Activated naive CD4-positive, alpha-beta T cell (primary cell): ENCODE results near the gene SMURF2.
"Not testable (repeated sequence)": the region's sequence is repeated elsewhere in the genome, so short reads cannot be mapped to it uniquely, and the experiment has no call there.

ENCODE experiments used
- DNase-seq, 4 experiments: peaks; one replicate each; lab custom pipeline; 2025; lab: John Stamatoyannopoulos, UW

SMURF2 gene

DNA sequence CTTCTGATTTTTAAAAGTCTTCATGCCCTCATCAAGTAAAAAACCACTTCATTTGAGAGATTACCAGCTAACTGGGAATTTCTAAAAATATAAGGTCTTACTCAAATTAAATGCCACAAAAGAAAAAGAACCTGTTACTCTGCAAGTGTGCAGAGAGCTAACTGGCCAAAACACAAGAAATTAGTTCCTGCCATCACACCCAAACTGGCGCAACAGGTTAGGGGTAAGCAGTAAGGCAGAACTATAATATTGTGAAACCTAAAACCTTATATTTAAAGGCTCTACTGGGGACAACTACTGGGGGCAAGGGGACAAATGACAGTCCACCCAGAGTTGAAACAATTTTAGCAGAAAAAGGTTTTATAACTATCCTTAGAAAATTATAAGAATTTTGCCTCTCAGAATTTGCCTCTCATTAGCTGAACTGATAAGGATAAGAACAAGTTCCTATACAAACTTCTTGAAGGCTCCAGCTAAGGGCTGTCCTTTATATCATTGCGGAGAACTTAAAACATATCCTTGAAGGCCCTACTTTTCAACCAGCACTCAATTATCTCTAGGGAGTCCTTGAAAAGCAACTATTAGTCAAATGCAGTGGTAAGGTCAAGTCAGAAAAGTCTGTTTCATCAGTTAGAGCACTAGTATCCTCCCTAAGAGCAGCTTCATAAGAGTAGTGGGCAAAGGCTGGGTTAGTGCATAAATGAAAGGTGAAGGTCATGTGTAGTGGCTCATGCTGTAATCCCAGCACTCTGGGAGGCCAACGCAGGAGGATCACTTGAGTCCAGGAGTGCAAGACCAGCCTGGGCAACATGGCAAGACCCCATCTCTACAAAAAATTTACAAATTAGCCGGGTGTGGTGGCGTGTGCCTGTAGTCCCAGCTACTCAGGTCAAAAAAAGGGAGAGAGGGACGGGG lies 31.5 kb downstream of the SMURF2 start:
- DNase-seq: no peak

DNA sequence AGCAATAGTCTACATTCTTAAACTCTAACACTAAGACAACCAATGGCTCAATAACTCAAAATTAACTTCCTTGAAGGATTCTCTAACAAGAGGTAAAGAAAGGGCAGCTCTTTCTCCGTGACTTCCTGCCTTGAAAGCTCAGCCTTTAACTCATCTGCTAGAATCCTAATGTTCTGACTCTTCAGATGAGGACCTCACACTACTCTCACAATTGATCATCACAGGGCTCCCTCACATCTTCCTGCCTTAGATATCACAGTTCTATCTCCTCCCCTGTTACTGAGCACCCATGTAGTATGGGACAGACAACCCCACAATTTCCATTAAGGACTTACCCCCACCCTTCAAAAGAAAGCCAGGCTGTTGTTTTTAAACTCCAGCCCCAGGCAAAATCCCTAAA lies 33.5 kb downstream of the SMURF2 start:
- no peak for DNase-seq

GRCh38 chr17:64627797-64628196 lies 34.3 kb downstream of the SMURF2 start:
- DNase-seq: no peak

GRCh38 chr17:64626827-64627226 lies 35.3 kb downstream of the SMURF2 start:
- DNase-seq: no peak

DNA sequence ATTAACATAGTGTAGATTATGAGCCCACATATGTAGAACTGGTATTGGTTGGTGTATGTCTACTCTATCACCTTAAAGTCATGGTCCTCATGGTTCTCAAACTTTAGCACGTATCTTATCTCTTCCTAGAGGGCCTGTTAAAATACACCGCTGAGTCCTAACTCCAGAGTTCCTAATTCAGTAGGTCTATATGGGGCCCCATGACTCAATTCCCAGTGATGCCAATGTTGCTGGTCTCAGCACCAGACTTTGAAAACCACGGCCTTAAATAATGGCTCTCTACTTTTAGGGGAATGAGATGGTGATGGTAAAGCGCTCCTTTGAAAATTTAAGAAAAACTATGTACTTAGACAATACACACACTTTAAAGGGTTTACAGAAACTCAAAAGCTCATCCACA lies 36.6 kb downstream of the SMURF2 start:
- no peak for DNase-seq

DNA sequence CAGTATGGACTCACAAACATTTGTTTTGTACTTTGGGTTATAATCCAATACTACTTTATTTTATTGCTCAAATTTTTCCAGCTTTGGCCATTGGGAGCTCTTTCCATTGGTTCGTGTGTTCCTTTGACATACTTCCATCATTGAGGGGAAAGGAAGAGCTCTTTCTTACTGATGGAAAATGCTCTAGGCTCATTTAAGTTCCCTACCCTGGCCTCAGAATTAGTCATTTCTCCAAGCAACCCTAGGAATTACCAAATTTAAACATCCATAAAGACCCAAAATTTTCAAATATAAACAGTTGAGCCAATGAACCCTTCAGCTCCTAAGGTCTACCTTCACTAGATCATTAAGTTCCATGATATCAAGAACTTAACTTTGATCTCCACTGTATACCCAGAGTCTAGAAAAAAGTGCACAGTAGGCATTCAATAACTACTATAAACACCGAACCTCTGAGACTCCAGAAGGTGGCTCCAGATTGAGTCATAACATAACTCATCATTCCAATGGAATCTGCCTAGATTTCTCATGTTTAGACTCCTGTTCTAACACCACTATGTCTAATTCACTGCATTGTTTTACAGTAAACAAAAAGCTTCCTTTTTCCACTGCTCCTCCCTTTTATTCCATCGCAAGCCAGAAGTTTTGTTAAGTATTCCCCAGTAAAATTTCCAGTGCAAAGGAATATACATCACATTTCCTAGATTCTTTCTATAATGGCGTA lies 39.0 kb downstream of the SMURF2 start:
- no peak for DNase-seq

GRCh38 chr17:64621772-64622171 lies 40.3 kb downstream of the SMURF2 start:
- DNase-seq: no peak

DNA sequence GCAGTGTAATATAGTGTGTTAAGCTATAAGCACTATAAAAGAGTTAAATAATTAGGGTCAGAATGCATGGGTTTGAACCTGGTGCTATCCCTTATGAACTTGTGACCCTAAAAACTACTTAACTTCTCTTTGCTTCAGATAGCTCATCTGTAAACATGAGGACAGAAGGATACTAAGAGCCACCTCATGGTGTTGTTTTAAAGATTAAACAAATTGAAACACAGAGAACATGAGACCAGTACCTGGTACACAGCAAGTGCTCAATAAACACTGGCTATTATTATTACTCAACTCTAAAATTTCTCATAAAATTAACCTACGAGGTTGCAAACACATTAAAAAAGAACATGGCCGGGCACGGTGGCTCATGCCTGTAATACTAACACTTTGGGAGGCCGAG lies 43.3 kb downstream of the SMURF2 start:
- no peak for DNase-seq

DNA sequence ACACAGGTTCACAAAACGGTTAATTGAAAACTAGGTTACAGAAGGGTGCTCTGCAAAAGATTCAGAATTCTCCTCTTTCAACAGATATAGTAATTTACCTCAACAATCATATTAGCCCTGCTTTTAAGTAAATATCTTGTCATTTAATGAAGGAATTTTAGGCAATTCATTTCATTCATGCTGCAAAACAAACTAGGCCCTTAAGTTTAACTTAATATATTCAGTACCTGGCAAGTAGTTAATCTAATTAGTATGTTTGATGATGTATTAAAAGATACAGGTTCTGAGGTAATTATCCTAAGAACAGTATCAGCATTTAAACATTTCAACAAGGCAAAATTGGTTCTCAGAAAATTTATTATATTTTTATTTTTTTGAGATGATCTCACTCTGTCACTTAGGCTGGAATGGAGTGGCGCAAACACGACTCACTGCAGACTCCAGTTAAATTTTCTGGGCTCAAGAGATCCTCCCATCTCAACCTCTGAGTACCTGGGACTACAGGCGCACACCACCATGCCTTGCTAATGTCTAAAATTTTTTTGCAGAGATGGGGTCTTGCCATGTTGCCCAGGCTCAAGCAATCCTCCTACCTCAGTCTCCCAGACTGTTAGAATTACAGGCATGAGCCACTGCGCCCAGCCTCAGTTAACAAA lies 44.9 kb downstream of the SMURF2 start:
- no peak for DNase-seq

- DNase-seq: no peak
Measured at GRCh38 chr17:64615028-64615677, 47.0 kb downstream of the SMURF2 start.

GRCh38 chr17:64614266-64615027 lies 47.7 kb downstream of the SMURF2 start:
- no peak for DNase-seq

GRCh38 chr17:64611369-64611768 lies 50.7 kb downstream of the SMURF2 start:
- no peak for DNase-seq

- not testable (repeated sequence) for DNase-seq
Measured at GRCh38 chr17:64610244-64610643, 51.9 kb downstream of the SMURF2 start.

DNA sequence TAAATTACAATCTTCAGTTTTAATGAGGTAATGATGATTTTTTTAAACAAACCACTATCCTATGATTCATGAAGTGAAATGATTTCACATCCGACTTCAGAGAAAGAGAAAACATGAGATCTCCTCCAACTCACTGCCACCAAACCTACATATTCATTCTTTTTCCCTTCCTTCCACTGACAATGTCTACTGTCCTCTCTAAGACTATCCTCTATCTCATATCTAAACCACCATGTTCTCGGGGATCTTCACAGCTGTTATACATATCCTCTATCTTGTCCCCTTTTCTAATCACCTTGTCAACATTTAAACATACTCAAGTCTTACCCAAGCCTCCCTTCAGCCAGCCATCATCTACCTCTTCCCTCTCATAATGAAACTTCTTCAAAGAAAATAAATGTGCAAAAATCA lies 53.5 kb downstream of the SMURF2 start:
- DNase-seq: no peak

- DNase-seq: no peak
Measured at GRCh38 chr17:64607862-64608565, 54.1 kb downstream of the SMURF2 start.

DNA sequence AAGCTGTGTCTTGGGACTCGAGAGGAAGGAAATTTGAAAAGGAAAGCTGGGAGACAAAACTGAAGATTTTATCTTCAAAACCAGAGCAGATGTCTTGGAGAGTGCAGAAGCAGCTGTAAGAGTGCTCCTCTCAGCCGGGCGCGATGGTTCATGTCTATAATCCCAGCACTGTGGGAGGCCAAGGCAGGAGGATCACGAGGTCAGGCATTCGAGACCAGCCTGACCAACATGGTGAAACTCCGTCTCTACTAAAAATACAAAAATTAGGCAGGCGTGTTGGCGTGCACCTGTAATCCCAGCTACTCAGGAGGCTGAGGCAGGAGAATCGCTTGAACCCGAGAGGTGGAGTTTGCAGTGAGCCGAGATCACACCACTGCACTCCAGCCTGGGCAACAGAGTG lies 57.6 kb downstream of the SMURF2 start:
- DNase-seq: not testable (repeated sequence)

- DNase-seq: no peak
Measured at GRCh38 chr17:64603987-64604386, 58.1 kb downstream of the SMURF2 start.

- no peak for DNase-seq
Measured at GRCh38 chr17:64599827-64600226, 62.3 kb downstream of the SMURF2 start.

GRCh38 chr17:64599187-64599676 lies 62.9 kb downstream of the SMURF2 start:
- DNase-seq: peak in 3 of 4 experiments; percentile 6 to 25 (median 16)

GRCh38 chr17:64598672-64599071 lies 63.4 kb downstream of the SMURF2 start:
- DNase-seq: no peak

GRCh38 chr17:64596988-64597387 lies 65.1 kb downstream of the SMURF2 start:
- DNase-seq: no peak
